ENCODE measurements around the gene ASTE1. TPM values are rescaled to one million over a fixed set of nuclear protein-coding genes. Genes with fewer than 3 reads are reported as not detected.
"Not testable (repeated sequence)": the region's sequence is repeated elsewhere in the genome, so short reads cannot be mapped to it uniquely, and the experiment has no call there.

ASTE1 gene
- total and polyA plus RNA-seq, 5 donors: 2.2 to 5.1 (median 4.5) TPM

DNA sequence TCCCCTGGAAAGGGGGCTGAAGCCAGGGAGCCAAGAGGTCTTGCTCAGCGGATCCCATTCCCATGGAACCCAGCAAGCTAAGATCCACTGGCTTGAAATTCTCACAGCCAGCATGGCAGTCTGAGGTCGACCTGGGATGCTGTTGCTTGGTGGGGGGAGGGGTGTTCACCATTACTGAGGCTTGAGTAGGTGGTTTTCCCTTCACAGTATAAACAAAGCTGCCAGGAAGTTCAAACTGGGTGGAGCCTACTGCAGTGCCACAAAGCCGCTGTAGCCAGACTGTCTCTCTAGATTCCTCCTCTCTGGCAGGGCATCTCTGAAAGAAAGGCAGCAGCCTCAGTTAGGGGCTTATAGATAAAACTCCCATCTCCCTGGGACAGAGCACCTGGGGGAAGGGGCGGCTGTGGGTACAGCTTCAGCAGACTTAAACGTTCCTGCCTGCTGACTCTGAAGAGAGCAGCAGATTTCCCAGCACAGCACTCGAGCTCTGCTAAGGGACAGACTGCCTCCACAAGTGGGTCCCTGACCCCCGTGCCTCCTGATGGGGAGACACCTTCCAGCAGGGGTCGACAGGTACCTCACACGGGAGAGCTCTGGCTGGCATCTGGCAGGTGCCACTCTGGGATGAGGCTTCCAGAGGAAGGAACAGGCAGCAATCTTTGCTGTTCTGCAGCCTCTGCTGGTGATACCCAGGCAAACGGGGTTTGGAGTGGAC is 15.8 kb upstream of the ASTE1 start:
- ATAC-seq; H3K27me3 ChIP-seq (ENCODE audit: control insufficient read depth, insufficient read depth); H3K9me3 ChIP-seq (ENCODE audit: control insufficient read depth, low read length); intact Hi-C loops (cut with DNase I); H3K27ac ChIP-seq (ENCODE audit: low read length); H3K4me1 ChIP-seq (ENCODE audit: control insufficient read depth, insufficient read depth, low read length); H3K4me3 ChIP-seq (ENCODE audit: low read length): not testable (repeated sequence)
- peak in 1 of 3 donors; percentile 31 for DNase-seq
- WGBS: 80% methylated on average over 10 of the region's 10 CpGs

DNA sequence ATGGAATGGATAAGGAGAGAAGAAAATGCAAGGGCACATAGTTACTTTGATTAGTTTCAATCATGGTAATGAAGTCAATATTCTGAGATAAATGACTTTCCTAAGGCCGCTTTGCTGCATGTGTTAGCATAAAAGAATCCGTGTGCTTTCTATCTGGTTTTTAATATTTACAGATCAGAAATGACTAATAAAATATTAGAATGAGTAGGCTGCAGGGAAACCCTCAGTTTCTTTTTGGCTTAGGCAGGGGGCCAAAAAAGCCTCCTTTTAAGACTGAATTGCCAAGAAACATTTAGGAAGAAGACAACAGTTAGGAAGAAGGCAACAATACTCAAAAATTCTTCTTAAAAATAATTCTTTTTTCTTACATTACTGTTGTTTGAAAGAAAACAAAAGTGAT is 11.7 kb upstream of the ASTE1 start:
- Histone ChIP-seq H3K9me3 (ENCODE audit: control insufficient read depth, low read length) (no peaks in the 10 kb centered on the region), H3K4me3 (ENCODE audit: low read length) (no peak overlapping the region), H3K27me3 (ENCODE audit: control insufficient read depth, insufficient read depth) (no peaks in the 10 kb centered on the region), H3K27ac (ENCODE audit: low read length) (no peak overlapping the region), H3K4me1 (ENCODE audit: control insufficient read depth, insufficient read depth, low read length) (no peaks in the 10 kb centered on the region)
- ATAC-seq: no peak
- 84% methylated on average over 2 of the region's 2 CpGs for WGBS
- no peak for DNase-seq
- intact Hi-C loops (cut with DNase I): no loop called here

DNA sequence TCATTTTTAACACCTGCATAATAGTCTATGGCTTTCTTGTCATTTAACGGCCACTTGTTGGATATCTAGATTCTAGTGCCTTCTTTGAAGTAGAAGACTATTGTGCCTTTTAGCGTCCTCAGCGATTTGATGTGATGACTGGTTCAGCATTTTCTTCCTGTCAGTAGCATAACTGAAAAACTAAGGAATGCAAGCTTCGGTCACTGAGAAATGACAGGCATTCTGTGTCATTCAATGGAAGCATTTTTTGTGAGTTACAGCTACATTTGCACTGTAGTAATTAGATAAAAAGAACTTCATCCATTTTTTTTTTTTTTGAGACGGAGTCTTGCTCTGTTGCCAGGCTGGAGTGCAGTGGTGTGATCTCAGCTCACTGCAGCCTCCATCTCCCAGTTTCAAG is 10.4 kb upstream of the ASTE1 start:
- no peaks in the 10 kb centered on the region for H3K4me1 ChIP-seq (ENCODE audit: control insufficient read depth, insufficient read depth, low read length)
- ATAC-seq: no peak
- H3K27ac ChIP-seq (ENCODE audit: low read length): no peak overlapping the region
- DNase-seq: no peak
- no peak overlapping the region for H3K4me3 ChIP-seq (ENCODE audit: low read length)
- 72% methylated on average over 5 of the region's 5 CpGs for WGBS
- no peaks in the 10 kb centered on the region for H3K9me3 ChIP-seq (ENCODE audit: control insufficient read depth, low read length)
- intact Hi-C loops (cut with DNase I): no loop called here
- H3K27me3 ChIP-seq (ENCODE audit: control insufficient read depth, insufficient read depth): no peaks in the 10 kb centered on the region

DNA sequence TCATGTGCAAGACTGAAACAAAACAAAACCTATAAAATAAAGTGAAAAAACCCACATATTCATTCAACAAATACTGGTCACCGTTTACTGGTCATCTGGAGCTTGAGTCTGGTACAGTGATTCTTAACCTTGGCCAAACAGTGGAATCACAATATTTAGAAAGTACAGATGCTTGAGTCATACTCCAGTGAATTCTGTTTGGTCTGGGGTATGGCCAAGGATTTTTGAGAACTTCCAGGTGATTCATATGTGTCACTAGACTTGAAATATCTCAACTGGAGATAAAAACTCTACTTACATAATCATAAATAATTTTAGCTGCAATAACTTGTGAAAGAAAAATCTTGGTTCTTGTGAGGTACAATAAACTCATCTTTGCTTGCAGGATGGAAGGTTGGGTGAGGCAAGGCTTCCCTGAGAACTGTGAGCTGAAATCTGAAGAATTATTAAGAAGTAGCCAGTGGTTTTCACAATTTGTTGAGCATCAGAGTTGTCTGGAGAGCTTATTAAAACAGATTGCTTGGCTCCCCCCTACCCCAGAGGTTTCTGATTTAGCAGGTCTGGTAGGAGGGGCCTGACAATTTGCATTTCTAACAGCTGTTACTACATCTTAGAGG is 9.7 kb upstream of the ASTE1 start:
- Histone ChIP-seq H3K4me1 (ENCODE audit: control insufficient read depth, insufficient read depth, low read length) (no peaks in the 10 kb centered on the region), H3K27me3 (ENCODE audit: control insufficient read depth, insufficient read depth) (no peaks in the 10 kb centered on the region), H3K4me3 (ENCODE audit: low read length) (no peak overlapping the region), H3K9me3 (ENCODE audit: control insufficient read depth, low read length) (no peaks in the 10 kb centered on the region), H3K27ac (ENCODE audit: low read length) (no peak overlapping the region)
- intact Hi-C loops (cut with DNase I): no loop called here
- no peak for ATAC-seq
- 70% methylated on average over 1 of the region's 1 CpG for whole genome bisulfite sequencing
- DNase-seq: no peak

DNA sequence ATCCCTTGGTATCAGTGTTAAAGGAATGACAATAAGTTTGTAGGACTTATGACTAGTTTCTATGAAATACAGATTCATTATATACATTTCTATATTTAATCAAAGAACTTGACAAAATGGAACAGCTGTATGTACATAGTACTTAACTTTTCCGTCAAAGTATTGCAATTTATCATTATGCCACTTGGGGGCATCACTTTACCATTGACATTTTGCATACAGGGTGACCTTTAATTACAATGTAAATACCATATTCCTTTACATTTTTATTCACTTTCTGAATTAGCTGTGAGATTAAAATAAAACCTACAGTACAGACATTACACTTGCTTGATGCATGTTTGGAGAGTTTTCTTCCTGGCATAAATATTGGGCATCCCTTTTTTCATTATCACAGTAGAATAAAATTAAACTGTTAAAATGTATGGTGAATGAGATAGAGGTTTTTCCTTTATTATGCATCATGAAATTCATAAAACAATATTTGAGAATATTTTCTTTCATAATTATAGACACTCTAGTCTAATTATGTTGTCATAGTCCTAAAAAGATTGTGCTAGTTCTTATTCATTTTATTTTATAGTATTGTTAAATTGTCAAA is 7.0 kb upstream of the ASTE1 start:
- WGBS: 32% methylated on average over 1 of the region's 1 CpG

DNA sequence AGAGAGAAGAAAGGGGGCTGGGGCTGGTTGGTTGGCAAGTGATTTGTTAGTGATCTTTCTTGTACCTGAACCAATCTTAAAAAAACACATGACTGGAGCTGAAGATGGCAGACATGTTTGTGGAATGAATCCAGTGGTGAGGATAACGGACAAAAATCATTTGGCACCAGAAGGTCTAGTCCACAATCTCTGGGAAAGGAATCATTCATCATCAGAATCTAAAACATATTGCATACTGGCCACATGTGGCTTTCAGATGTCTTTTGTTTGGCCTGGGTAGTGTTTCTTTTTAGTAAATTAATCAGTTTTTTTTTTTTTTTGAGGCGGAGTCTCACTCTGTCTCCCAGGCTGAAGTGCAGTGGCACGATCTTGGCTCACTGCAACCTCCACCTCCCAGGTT is 5.0 kb upstream of the ASTE1 start:
- no peak for ATAC-seq
- Histone ChIP-seq H3K4me3 (ENCODE audit: low read length) (no peak overlapping the region), H3K4me1 (ENCODE audit: control insufficient read depth, insufficient read depth, low read length) (no peaks in the 10 kb centered on the region), H3K27ac (ENCODE audit: low read length) (no peak overlapping the region), H3K27me3 (ENCODE audit: control insufficient read depth, insufficient read depth) (no peaks in the 10 kb centered on the region), H3K9me3 (ENCODE audit: control insufficient read depth, low read length) (no peaks in the 10 kb centered on the region)
- WGBS: 55% methylated on average over 3 of the region's 3 CpGs
- intact Hi-C loops (cut with DNase I): no loop called here
- DNase-seq: no peak

More for the DNA sequence above, 7.0 kb upstream of the ASTE1 start:
- H3K4me1 ChIP-seq (ENCODE audit: control insufficient read depth, insufficient read depth, low read length): no peaks in the 10 kb centered on the region
- no peak overlapping the region for H3K4me3 ChIP-seq (ENCODE audit: low read length)
- H3K27me3 ChIP-seq (ENCODE audit: control insufficient read depth, insufficient read depth): no peaks in the 10 kb centered on the region
- no peaks in the 10 kb centered on the region for H3K9me3 ChIP-seq (ENCODE audit: control insufficient read depth, low read length)
- no peak for DNase-seq
- no peak for ATAC-seq
- intact Hi-C loops (cut with DNase I): no loop called here
- H3K27ac ChIP-seq (ENCODE audit: low read length): no peak overlapping the region

DNA sequence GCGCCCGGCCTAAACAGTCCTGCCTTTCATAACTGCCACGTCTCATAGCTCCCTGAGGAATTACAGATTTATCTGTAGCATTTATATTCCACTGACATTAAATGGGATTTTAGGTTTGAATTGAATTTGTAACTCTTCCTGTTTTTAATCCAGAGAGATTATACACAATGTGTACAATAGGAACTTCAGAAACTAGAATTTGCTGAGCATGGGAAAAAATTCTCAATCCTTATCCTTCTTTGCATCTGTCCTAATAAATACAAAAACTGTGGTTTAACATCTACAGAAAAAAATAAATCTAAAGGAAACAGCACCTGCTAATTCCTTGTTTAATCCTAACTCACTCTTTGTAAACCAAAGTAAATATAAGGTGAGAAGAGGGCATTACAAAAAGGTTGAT is 2.2 kb upstream of the ASTE1 start:
- Histone ChIP-seq H3K27ac (ENCODE audit: low read length) (no peak overlapping the region), H3K4me1 (ENCODE audit: control insufficient read depth, insufficient read depth, low read length) (no peaks in the 10 kb centered on the region), H3K4me3 (ENCODE audit: low read length) (no peak overlapping the region), H3K9me3 (ENCODE audit: control insufficient read depth, low read length) (no peaks in the 10 kb centered on the region), H3K27me3 (ENCODE audit: control insufficient read depth, insufficient read depth) (no peaks in the 10 kb centered on the region)
- intact Hi-C loops (cut with DNase I): no loop called here
- DNase-seq (no peak), ATAC-seq (no peak)
- WGBS: 91% methylated on average over 3 of the region's 3 CpGs

DNA sequence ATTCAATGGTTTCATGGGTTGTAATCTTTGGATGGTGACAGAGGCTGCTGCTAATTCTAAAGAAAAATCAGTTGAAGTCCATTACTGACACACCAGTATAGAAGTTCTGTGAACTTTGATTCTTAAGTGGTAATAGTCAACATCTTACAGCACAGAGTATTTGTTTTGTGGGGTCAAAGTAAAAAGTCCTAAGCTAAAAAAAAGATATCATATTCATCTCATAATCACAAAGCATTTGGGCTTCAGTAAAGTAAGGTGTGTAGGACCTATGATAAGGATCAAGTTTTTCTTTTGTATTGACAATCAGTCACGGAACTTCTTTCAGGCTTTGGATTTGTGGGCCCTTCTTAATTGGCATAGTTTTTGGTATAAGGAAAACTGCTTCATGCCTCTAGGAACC is 1.1 kb downstream of the ASTE1 start:
- no peaks in the 10 kb centered on the region for H3K4me1 ChIP-seq (ENCODE audit: control insufficient read depth, insufficient read depth, low read length)
- no peak overlapping the region for H3K27ac ChIP-seq (ENCODE audit: low read length)
- DNase-seq (no peak), ATAC-seq (no peak)
- intact Hi-C loops (cut with DNase I): no loop called here
- WGBS: 89% methylated on average over 1 of the region's 1 CpG
- H3K9me3 ChIP-seq (ENCODE audit: control insufficient read depth, low read length): no peaks in the 10 kb centered on the region
- H3K4me3 ChIP-seq (ENCODE audit: low read length): peak overlapping the region; percentile 85
- no peaks in the 10 kb centered on the region for H3K27me3 ChIP-seq (ENCODE audit: control insufficient read depth, insufficient read depth)

DNA sequence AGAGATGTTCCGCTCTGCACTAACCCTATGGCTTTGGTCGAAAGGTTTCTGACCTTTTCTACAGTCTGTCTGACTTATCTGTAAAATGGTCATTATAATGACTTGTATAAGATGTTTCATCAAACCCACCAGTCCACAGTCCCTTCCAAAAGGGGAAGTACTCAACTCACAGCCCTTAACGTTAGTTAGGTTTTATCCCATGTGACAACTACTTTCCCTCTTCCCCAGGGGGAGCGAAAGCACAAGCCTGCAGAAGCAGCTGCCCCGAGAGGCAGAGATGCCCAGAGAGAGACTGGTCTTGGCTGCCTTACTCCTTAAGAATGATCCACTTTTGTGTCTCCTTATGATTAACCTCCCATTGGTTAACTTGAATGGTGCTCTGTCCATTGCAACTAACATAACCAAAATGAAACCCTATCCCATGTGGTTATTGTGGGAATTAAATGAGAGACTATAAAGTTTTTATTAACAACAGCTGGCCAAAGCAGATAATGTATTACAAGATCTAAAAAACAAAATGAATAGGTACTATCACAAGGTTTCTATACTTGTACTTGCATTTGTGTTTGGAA is 6.4 kb downstream of the ASTE1 start:
- H3K27me3 ChIP-seq (ENCODE audit: control insufficient read depth, insufficient read depth): no peaks in the 10 kb centered on the region
- H3K27ac ChIP-seq (ENCODE audit: low read length): no peak overlapping the region
- no peak overlapping the region for H3K4me3 ChIP-seq (ENCODE audit: low read length)
- DNase-seq: no peak
- ATAC-seq: peak; percentile 21 to 27
- no peaks in the 10 kb centered on the region for H3K4me1 ChIP-seq (ENCODE audit: control insufficient read depth, insufficient read depth, low read length)
- intact Hi-C loops (cut with DNase I): no loop called here
- WGBS: 73% methylated on average over 5 of the region's 5 CpGs
- H3K9me3 ChIP-seq (ENCODE audit: control insufficient read depth, low read length): no peaks in the 10 kb centered on the region

DNA sequence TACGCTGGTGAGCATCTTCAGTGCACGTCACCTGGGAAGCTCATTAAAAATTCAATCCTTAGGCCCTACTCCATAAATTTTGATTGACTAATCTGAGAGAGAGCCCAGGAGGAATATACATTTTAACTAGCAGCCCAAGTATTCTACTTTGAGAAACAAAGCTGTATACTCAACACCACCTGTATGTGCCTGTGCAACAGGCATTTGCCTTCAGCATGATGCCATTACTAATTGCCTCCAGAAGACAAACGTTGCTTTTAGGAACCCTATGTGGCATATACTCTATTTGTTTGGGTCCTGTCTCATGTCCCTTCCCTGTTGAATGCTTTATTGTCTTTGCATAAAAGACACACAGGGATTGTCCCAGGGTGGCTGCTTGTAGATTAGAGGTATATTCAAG is 7.7 kb downstream of the ASTE1 start:
- Histone ChIP-seq H3K27ac (ENCODE audit: low read length) (no peak overlapping the region), H3K4me1 (ENCODE audit: control insufficient read depth, insufficient read depth, low read length) (peaks cover 1% of the 10 kb centered on the region), H3K27me3 (ENCODE audit: control insufficient read depth, insufficient read depth) (no peaks in the 10 kb centered on the region), H3K9me3 (ENCODE audit: control insufficient read depth, low read length) (no peaks in the 10 kb centered on the region), H3K4me3 (ENCODE audit: low read length) (no peak overlapping the region)
- intact Hi-C loops (cut with DNase I): no loop called here
- DNase-seq (no peak), ATAC-seq (no peak)
- WGBS: 89% methylated on average over 3 of the region's 3 CpGs

DNA sequence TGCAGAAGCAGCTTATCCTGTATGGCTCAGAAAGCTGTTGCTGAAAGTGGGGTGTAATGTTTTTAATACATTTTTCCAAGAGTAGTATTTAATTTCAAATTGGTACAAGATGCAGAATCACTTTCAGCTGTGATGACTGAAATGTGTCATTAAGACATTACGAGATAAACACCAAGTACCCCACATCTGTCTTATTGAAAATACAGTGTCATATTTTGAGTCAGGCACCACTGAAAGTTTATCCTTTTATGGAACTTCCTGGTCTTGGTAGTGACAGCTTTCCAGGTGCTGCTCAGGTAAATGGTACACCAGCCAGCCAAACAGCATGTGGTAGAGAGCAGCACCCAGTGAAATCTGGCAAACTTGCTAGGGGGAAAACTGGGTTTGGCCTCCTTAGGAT is 16.9 kb downstream of the ASTE1 start:
- H3K27me3 ChIP-seq (ENCODE audit: control insufficient read depth, insufficient read depth): no peaks in the 10 kb centered on the region
- DNase-seq (no peak), ATAC-seq (no peak)
- intact Hi-C loops (cut with DNase I): no loop called here
- WGBS: 99% methylated on average over 1 of the region's 1 CpG
- H3K27ac ChIP-seq (ENCODE audit: low read length): no peak overlapping the region
- H3K9me3 ChIP-seq (ENCODE audit: control insufficient read depth, low read length): no peaks in the 10 kb centered on the region
- peaks cover 1% of the 10 kb centered on the region for H3K4me1 ChIP-seq (ENCODE audit: control insufficient read depth, insufficient read depth, low read length)
- no peak overlapping the region for H3K4me3 ChIP-seq (ENCODE audit: low read length)
